ENCODE data around the gene MEIS2.

GRCh38 chr15:36924034-36924433 lies 176.3 kb downstream of the MEIS2 start:
- TF ChIP-seq, protein P1, sequence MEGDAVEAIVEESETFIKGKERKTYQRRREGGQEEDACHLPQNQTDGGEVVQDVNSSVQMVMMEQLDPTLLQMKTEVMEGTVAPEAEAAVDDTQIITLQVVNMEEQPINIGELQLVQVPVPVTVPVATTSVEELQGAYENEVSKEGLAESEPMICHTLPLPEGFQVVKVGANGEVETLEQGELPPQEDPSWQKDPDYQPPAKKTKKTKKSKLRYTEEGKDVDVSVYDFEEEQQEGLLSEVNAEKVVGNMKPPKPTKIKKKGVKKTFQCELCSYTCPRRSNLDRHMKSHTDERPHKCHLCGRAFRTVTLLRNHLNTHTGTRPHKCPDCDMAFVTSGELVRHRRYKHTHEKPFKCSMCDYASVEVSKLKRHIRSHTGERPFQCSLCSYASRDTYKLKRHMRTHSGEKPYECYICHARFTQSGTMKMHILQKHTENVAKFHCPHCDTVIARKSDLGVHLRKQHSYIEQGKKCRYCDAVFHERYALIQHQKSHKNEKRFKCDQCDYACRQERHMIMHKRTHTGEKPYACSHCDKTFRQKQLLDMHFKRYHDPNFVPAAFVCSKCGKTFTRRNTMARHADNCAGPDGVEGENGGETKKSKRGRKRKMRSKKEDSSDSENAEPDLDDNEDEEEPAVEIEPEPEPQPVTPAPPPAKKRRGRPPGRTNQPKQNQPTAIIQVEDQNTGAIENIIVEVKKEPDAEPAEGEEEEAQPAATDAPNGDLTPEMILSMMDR (IDR thresholded peaks at IDR 0.05; ENCODE audit: low read depth, low read length), result no peak
- no peak for TF ChIP-seq EZH2phosphoT487 (IDR thresholded peaks at IDR 0.05; ENCODE audit: low read depth)

Measured in OCI-LY3 (cell line).